ENCODE results near the gene SNRNP200.
A peak's percentile ranks its signal among the peaks of the same experiment; 100 is the strongest.

SNRNP200 gene

DNA sequence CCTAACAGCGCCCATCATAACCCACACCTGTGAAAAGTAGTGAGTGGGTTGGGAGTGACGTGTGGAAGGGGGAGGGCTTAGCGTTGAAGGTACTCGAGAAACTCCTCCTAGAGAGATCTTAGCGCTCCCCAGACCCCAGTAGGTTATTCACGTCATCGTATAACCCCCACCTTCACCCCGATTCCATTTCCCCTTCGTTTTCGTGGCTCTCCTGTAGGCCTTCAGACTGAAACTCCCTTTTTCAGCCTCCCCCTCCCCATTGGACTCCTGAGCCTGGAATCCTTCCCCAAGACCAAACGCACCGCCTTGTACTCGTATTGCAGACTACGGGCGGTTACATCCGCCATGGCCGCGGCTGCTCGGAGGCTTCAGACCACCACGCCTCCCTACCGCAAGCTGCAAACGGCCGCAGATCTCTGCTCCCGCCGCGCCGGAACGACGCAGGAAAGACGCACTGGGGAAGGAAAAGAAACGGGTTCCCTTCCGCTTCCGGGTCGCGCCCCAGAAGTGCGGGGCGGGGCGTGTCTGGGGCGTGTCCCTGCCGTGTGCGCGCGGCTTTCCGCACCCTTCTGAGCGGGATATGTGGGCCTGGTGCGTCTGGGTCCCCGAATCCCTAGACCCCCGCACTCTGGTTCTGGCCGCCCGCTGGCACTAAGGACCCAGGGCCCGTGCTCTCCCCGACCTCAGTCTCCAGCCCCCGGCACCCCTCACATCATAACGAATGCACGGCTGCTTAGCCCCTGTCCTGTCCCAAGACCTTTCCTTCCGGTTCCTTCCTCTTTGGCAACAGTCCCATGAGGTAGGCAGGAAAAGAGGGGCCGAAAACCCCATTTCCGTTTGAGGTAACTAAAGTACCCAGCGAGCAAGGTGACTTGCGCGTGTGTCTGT lies at the start of gene SNRNP200 (continued):
- TF ChIP-seq ZNF560 (tag by site-specific recombination; IDR thresholded peaks at IDR 0.05; ENCODE audit: borderline replicate concordance) = no peak
- no peak for TF ChIP-seq ZNF239 (tag by site-specific recombination; IDR thresholded peaks at IDR 0.05)
- no peak for TF ChIP-seq ZNF155 (tag by site-specific recombination; IDR thresholded peaks at IDR 0.05)
- TF ChIP-seq MYNN (tag by site-specific recombination; IDR thresholded peaks at IDR 0.05; ENCODE audit: borderline replicate concordance) = no peak
- no peak for TF ChIP-seq ZNF416 (tag by site-specific recombination; IDR thresholded peaks at IDR 0.05)
- TF ChIP-seq ZNF354C (tag by site-specific recombination; IDR thresholded peaks at IDR 0.05; ENCODE audit: borderline replicate concordance, low read depth) = no peak
- no peak for TF ChIP-seq ZNF645 (tag by site-specific recombination; IDR thresholded peaks at IDR 0.05)
- no peak for TF ChIP-seq ZNF138 (tag by site-specific recombination; IDR thresholded peaks at IDR 0.05; ENCODE audit: borderline replicate concordance)
- no peak for TF ChIP-seq ZNF707 (tag by site-specific recombination; IDR thresholded peaks at IDR 0.05)
- TF ChIP-seq, protein P1, sequence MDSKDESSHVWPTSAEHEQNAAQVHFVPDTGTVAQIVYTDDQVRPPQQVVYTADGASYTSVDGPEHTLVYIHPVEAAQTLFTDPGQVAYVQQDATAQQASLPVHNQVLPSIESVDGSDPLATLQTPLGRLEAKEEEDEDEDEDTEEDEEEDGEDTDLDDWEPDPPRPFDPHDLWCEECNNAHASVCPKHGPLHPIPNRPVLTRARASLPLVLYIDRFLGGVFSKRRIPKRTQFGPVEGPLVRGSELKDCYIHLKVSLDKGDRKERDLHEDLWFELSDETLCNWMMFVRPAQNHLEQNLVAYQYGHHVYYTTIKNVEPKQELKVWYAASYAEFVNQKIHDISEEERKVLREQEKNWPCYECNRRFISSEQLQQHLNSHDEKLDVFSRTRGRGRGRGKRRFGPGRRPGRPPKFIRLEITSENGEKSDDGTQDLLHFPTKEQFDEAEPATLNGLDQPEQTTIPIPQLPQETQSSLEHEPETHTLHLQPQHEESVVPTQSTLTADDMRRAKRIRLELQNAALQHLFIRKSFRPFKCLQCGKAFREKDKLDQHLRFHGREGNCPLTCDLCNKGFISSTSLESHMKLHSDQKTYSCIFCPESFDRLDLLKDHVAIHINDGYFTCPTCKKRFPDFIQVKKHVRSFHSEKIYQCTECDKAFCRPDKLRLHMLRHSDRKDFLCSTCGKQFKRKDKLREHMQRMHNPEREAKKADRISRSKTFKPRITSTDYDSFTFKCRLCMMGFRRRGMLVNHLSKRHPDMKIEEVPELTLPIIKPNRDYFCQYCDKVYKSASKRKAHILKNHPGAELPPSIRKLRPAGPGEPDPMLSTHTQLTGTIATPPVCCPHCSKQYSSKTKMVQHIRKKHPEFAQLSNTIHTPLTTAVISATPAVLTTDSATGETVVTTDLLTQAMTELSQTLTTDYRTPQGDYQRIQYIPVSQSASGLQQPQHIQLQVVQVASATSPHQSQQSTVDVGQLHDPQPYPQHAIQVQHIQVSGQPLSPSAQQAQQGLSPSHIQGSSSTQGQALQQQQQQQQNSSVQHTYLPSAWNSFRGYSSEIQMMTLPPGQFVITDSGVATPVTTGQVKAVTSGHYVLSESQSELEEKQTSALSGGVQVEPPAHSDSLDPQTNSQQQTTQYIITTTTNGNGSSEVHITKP (tag by site-specific recombination; IDR thresholded peaks at IDR 0.05) = peak; percentile 61
- no peak for TF ChIP-seq SCRT1 (tag by site-specific recombination; IDR thresholded peaks at IDR 0.05; ENCODE audit: borderline replicate concordance)
- TF ChIP-seq OVOL3 (tag by site-specific recombination; IDR thresholded peaks at IDR 0.05) = no peak
- no peak for TF ChIP-seq PRDM4 (tag by site-specific recombination; IDR thresholded peaks at IDR 0.05)
- TF ChIP-seq ZNF501 (tag by site-specific recombination; IDR thresholded peaks at IDR 0.05) = no peak; the same call in 1 of the 2 replicates
- TF ChIP-seq ZNF433 (tag by site-specific recombination; IDR thresholded peaks at IDR 0.05; ENCODE audit: low read depth) = no peak
- no peak for TF ChIP-seq MZF1 (tag by site-specific recombination; IDR thresholded peaks at IDR 0.05; ENCODE audit: borderline replicate concordance)
- TF ChIP-seq ZNF423 (tag by site-specific recombination; IDR thresholded peaks at IDR 0.05) = no peak
- TF ChIP-seq HIC1 (tag by site-specific recombination; IDR thresholded peaks at IDR 0.05) = no peak
- TF ChIP-seq ZNF18 (tag by site-specific recombination; IDR thresholded peaks at IDR 0.05) = no peak
- no peak for TF ChIP-seq IKZF3 (tag by site-specific recombination; IDR thresholded peaks at IDR 0.05)
- TF ChIP-seq ZNF704 (tag by site-specific recombination; IDR thresholded peaks at IDR 0.05) = no peak
- no peak for TF ChIP-seq INSM2 (tag by site-specific recombination; IDR thresholded peaks at IDR 0.05)
- no peak for TF ChIP-seq ZNF48 (tag by site-specific recombination; IDR thresholded peaks at IDR 0.05)
- TF ChIP-seq SALL2 (tag by site-specific recombination; IDR thresholded peaks at IDR 0.05; ENCODE audit: borderline replicate concordance) = no peak
- TF ChIP-seq ZNF792 (tag by site-specific recombination; IDR thresholded peaks at IDR 0.05) = no peak
